ENCODE results near the gene CDK13. TPM values are rescaled to one million over a fixed set of nuclear protein-coding genes. Genes with fewer than 3 reads are reported as not detected.
A peak's percentile ranks its signal among the peaks of the same experiment; 100 is the strongest.

Gene CDK13
- total and polyA plus RNA-seq, 9 of the 15 experiments (the other 6 are each of a cell fraction or from before 2014, with no cell fraction given) = 9.8 to 46.1 (median 32.4) TPM

DNA sequence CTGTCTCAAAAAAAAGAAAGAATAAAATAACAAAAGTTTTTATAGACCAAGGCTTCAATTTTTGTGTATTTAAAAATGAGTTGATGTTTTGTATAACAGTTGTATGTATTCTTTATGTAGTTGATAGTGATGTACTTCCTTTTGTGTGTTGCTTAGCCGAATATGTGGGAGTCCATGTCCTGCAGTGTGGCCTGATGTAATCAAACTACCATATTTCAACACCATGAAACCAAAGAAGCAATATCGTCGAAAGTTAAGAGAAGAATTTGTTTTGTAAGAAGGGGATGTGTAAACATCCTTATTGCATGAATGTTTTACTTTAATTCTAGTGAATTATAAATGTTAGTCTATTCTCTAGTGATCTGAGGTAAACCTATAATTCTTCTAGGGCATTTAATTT is 127.8 kb downstream of the CDK13 start:
- ATAC-seq (peak; percentile 60; the same call in 2 of the 3 replicates), DNase-seq (ENCODE audit: extremely low read depth in 1 of 4, low spot score in 3 of 4) (no peak), FAIRE-seq (no peak)
- Histone ChIP-seq H3K27me3 (ENCODE audit: control insufficient read depth in 2 of 2, insufficient read depth in 2 of 2, low read length in 2 of 2) (no peaks in the 10 kb centered on the region), H3K9me1 (ENCODE audit: control insufficient read depth, insufficient read depth, low read length) (no peaks in the 10 kb centered on the region), H4K20me1 (replicated peaks; ENCODE audit: control insufficient read depth, insufficient read depth, low read length) (no peaks in the 10 kb centered on the region), H3K4me1 (replicated peaks in 1 of 2; ENCODE audit: control insufficient read depth in 2 of 2, insufficient read depth in 2 of 2, low read length in 2 of 2) (no peaks in the 10 kb centered on the region; a peak in 1 of 5 replicates), H3K9me3 (replicated peaks; ENCODE audit: control insufficient read depth, insufficient read depth, low read depth, low read length) (no peaks in the 10 kb centered on the region), H3K79me2 (ENCODE audit: control insufficient read depth, insufficient read depth, low read length) (no peaks in the 10 kb centered on the region), H3K4me2 (ENCODE audit: insufficient read depth, low read length) (no peak overlapping the region), H3K27ac (ENCODE audit: extremely low read depth, low read depth, low read length) (no peak overlapping the region), H3K4me3 (no peak overlapping the region), H2AFZ (ENCODE audit: low read depth, low read length) (no peak overlapping the region), H3K9ac (ENCODE audit: insufficient read depth in 1 of 2, low read depth in 2 of 2, low read length in 2 of 2) (no peak overlapping the region), H3K36me3 (ENCODE audit: control insufficient read depth, insufficient read depth, low read length) (peaks cover 15% of the 10 kb centered on the region; the same call in 1 of the 3 replicates)
- in situ Hi-C loops (cut with MboI) = no loop called here
- CTCF ChIA-PET (ENCODE audit: low intra/inter-chr PET ratio) = no interaction called here
- POLR2A ChIA-PET = interaction anchor here (0.8 kb wide), 1 partner anchor 12 kb away, joined by 3 read pairs; no protein-coding TSS in a partner anchor
- WGBS (ENCODE audit: insufficient coverage, low coverage, missing lambda C conversion rate) = 44% methylated on average over 3 of the region's 3 CpGs
- intact Hi-C loops (cut with micrococcal nuclease) = no loop called here
- no TSS peak for BruUV-seq (replicated peaks)
- TF ChIP-seq XRCC3 (IDR thresholded peaks at IDR 0.05) = no peak
- TF ChIP-seq, protein P1, sequence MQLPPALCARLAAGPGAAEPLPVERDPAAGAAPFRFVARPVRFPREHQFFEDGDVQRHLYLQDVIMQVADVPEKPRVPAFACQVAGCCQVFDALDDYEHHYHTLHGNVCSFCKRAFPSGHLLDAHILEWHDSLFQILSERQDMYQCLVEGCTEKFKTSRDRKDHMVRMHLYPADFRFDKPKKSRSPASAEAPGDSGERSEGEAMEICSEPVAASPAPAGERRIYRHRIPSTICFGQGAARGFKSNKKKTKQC (CRISPR knock-in tag; IDR thresholded peaks at IDR 0.05) = no peak
- no peak for TF ChIP-seq ADNP (tag; IDR thresholded peaks at IDR 0.05)
- peak; percentile 38; the same call in 1 of the 2 replicates for TF ChIP-seq GABPA (tag; conservative IDR thresholded peaks at IDR 0.05; ENCODE audit: low read depth)
- 0 out of 2 replicates have a peak, but pooled peaks have one; percentile 22 for TF ChIP-seq HDAC8 (tag; IDR thresholded peaks at IDR 0.05)
- TF ChIP-seq TRIM24 (IDR thresholded peaks at IDR 0.05) = peak in 1 of 2 experiments; percentile 30; a peak in 1 of 4 replicates
- TF ChIP-seq EZH2 (IDR thresholded peaks at IDR 0.05; ENCODE audit: borderline replicate concordance, low read depth, low read length) = no peak
- TF ChIP-seq, protein P2, sequence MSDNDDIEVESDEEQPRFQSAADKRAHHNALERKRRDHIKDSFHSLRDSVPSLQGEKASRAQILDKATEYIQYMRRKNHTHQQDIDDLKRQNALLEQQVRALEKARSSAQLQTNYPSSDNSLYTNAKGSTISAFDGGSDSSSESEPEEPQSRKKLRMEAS (CRISPR knock-in tag; IDR thresholded peaks at IDR 0.05) = no peak
- TF ChIP-seq BACH1 (tag; IDR thresholded peaks at IDR 0.05) = peak; percentile 51; the same call in 1 of the 2 replicates
- peak; percentile 46 for TF ChIP-seq EP400 (IDR thresholded peaks at IDR 0.05)
- peak; percentile 84 for TF ChIP-seq CEBPG (CRISPR knock-in tag; IDR thresholded peaks at IDR 0.05)
- peak; percentile 80 to 93 for TF ChIP-seq CEBPG (tag; conservative IDR thresholded peaks at IDR 0.05 in 1 of 2, IDR thresholded peaks at IDR 0.05 in 1 of 2)
- no peak for TF ChIP-seq POLR2B (IDR thresholded peaks at IDR 0.05; ENCODE audit: low read depth, partially characterized antibody)
- TF ChIP-seq, protein P3, sequence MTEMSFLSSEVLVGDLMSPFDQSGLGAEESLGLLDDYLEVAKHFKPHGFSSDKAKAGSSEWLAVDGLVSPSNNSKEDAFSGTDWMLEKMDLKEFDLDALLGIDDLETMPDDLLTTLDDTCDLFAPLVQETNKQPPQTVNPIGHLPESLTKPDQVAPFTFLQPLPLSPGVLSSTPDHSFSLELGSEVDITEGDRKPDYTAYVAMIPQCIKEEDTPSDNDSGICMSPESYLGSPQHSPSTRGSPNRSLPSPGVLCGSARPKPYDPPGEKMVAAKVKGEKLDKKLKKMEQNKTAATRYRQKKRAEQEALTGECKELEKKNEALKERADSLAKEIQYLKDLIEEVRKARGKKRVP (CRISPR knock-in tag; IDR thresholded peaks at IDR 0.05) = peak; percentile 53; the same call in 1 of the 2 replicates
- TF ChIP-seq NR2C1 (IDR thresholded peaks at IDR 0.05) = no peak
- TF ChIP-seq NR2C1 (tag; IDR thresholded peaks at IDR 0.05) = 0 out of 2 replicates have a peak, but pooled peaks have one; percentile 12
- no peak for TF ChIP-seq NFIC (IDR thresholded peaks at IDR 0.05)
- peak; percentile 63; the same call in 1 of the 2 replicates for TF ChIP-seq MYC (IDR thresholded peaks at IDR 0.05; ENCODE audit: low read depth, low read length)
- no peak for TF ChIP-seq MYC (CRISPR knock-in tag; IDR thresholded peaks at IDR 0.05; ENCODE audit: borderline replicate concordance, low read depth)
- TF ChIP-seq, protein P4, sequence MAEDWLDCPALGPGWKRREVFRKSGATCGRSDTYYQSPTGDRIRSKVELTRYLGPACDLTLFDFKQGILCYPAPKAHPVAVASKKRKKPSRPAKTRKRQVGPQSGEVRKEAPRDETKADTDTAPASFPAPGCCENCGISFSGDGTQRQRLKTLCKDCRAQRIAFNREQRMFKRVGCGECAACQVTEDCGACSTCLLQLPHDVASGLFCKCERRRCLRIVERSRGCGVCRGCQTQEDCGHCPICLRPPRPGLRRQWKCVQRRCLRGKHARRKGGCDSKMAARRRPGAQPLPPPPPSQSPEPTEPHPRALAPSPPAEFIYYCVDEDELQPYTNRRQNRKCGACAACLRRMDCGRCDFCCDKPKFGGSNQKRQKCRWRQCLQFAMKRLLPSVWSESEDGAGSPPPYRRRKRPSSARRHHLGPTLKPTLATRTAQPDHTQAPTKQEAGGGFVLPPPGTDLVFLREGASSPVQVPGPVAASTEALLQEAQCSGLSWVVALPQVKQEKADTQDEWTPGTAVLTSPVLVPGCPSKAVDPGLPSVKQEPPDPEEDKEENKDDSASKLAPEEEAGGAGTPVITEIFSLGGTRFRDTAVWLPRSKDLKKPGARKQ (CRISPR knock-in tag; IDR thresholded peaks at IDR 0.05) = no peak
- TF ChIP-seq CEBPB (tag; IDR thresholded peaks at IDR 0.05) = peak; percentile 47
